Caco-2 (cell line): ENCODE measurements around the gene LSM11. TPM values are rescaled to one million over a fixed set of nuclear protein-coding genes. Genes with fewer than 3 reads are reported as not detected.

Source experiments
- BruUV-seq: library from RNA; stranded (reverse); fragments of 400-500 nt; replicated peaks from 2 replicates; lab custom pipeline; 2021; lab: Mats Ljungman, UMichigan
- CTCF ChIA-PET: fragments of 300-600 bp; sonication (Branson Sonifier 250); formaldehyde crosslinking; loops from one replicate; lab custom pipeline; 2022; ENCODE audit warnings: antibody characterized with exemption; lab: Charles Lee
- POLR2A ChIA-PET: fragments of 300-600 bp; sonication (Branson Sonifier 250); formaldehyde crosslinking; loops from one replicate; lab custom pipeline; 2022; ENCODE audit warnings: antibody characterized with exemption; lab: Charles Lee
- DNase-seq, 2 experiments: peaks; one replicate each; pipeline versions ENCODE4 v3.0.0 to v3.0.0-alpha.2; 2020 to 2022
- H3K27me3 ChIP-seq: replicated peaks from 2 replicates; pipeline ENCODE4 v1.6.0; 2011; ENCODE audit warnings: low read length; ENCODE audit not compliant: control insufficient read depth, insufficient read depth
- H3K36me3 ChIP-seq: 2 replicates; pipeline ENCODE4 v1.5.1; 2011; ENCODE audit warnings: low read length; ENCODE audit not compliant: control insufficient read depth, insufficient read depth
- H3K4me1 ChIP-seq: fragments of 250-450 bp; sonication (Bioruptor Pico); 2 replicates; pipeline ENCODE4 v1.5.1; 2020; ENCODE audit warnings: mild to moderate bottlenecking
- H3K4me3 ChIP-seq: 2 replicates; pipeline ENCODE4 v1.5.1; 2011; ENCODE audit warnings: low read depth, mild to moderate bottlenecking, control low read depth, low read length
- H3K9me3 ChIP-seq: fragments of 250-450 bp; sonication (Bioruptor Pico); 2 replicates; pipeline ENCODE4 v1.5.1; 2020; ENCODE audit warnings: mild to moderate bottlenecking, moderate library complexity
- H3K27ac Mint-ChIP-seq: one replicate; pipeline ENCODE4 v1.8.0; 2022; ENCODE audit warnings: mixed read lengths; ENCODE audit not compliant: unreplicated experiment
- H3K27me3 Mint-ChIP-seq: one replicate; pipeline ENCODE4 v1.8.0; 2022; ENCODE audit warnings: mixed read lengths; ENCODE audit not compliant: insufficient read depth, unreplicated experiment
- H3K36me3 Mint-ChIP-seq: one replicate; pipeline ENCODE4 v1.8.0; 2022; ENCODE audit warnings: mild to moderate bottlenecking, mixed read lengths; ENCODE audit not compliant: insufficient read depth, unreplicated experiment
- H3K4me1 Mint-ChIP-seq: one replicate; pipeline ENCODE4 v1.8.0; 2022; ENCODE audit warnings: low read depth, mixed read lengths; ENCODE audit not compliant: unreplicated experiment
- H3K4me3 Mint-ChIP-seq: one replicate; pipeline ENCODE4 v1.8.0; 2022; ENCODE audit warnings: mild to moderate bottlenecking, moderate library complexity, mixed read lengths; ENCODE audit not compliant: unreplicated experiment
- H3K9me3 Mint-ChIP-seq: one replicate; pipeline ENCODE4 v1.8.0; 2022; ENCODE audit warnings: mixed read lengths; ENCODE audit not compliant: unreplicated experiment
- intact Hi-C: fragments of 100-400 bp; cut with micrococcal nuclease; formaldehyde crosslinking; loops from one replicate; pipeline ENCODE4 v1.10.0; 2022; ENCODE audit not compliant: unreplicated experiment
- total RNA-seq: library from RNA; stranded (reverse); gene quantifications from 2 replicates; pipeline ENCODE4 v1.2.3, GENCODE V29; 2022
- TF ChIP-seq, protein P1 (sequence below), 2 experiments: fragments of 200-600 bp in 1 of 2; IDR thresholded peaks; 1 replicate in 1 of 2; 2 replicates in 1 of 2; pipeline versions ENCODE4 v1.5.1 to v1.8.0; 2011 to 2022; ENCODE audit warnings: antibody characterized with exemption in 1 of 2, control low read depth in 1 of 2, inconsistent platforms in 1 of 2, low read depth in 1 of 2, low read length in 1 of 2, mild to moderate bottlenecking in 1 of 2, moderate library complexity in 1 of 2; ENCODE audit not compliant: insufficient read depth in 1 of 2, severe bottlenecking in 1 of 2, unreplicated experiment in 1 of 2

The LSM11 gene
- total RNA-seq, 1 experiment from 2014 or later, result 7.7 TPM

DNA sequence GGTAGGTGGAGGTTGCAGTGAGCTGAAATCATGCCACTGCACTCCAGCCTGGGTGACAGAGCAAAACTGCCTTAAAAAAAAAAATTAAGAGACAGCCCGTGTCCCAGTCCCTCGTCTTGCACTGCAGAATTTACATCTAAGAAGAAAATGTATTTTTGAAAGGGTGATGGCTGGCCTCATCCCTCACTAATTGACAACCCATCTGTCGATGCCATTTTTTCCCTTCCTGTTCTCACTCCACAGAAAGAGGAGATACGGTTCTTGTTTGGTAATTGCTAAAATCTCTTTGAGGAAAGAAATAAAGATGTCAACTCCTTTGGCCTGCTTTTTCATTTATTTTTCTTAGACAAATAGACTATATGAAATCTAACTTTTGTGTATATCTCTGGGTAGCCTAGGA lies 2.4 kb upstream of the LSM11 start:
- TF ChIP-seq, protein P1, sequence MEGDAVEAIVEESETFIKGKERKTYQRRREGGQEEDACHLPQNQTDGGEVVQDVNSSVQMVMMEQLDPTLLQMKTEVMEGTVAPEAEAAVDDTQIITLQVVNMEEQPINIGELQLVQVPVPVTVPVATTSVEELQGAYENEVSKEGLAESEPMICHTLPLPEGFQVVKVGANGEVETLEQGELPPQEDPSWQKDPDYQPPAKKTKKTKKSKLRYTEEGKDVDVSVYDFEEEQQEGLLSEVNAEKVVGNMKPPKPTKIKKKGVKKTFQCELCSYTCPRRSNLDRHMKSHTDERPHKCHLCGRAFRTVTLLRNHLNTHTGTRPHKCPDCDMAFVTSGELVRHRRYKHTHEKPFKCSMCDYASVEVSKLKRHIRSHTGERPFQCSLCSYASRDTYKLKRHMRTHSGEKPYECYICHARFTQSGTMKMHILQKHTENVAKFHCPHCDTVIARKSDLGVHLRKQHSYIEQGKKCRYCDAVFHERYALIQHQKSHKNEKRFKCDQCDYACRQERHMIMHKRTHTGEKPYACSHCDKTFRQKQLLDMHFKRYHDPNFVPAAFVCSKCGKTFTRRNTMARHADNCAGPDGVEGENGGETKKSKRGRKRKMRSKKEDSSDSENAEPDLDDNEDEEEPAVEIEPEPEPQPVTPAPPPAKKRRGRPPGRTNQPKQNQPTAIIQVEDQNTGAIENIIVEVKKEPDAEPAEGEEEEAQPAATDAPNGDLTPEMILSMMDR (IDR thresholded peaks at IDR 0.05; ENCODE audit: insufficient read depth in 1 of 2, low read depth in 1 of 2, low read length in 1 of 2, severe bottlenecking in 1 of 2, unreplicated experiment in 1 of 2), result no peak
- no peaks in the 10 kb centered on the region for H3K27me3 Mint-ChIP-seq
- CTCF ChIA-PET, result interaction anchor here (0.6 kb wide), 2 partner anchors 74 to 1419 kb away, joined by 3 to 8 read pairs; no protein-coding TSS in a partner anchor
- intact Hi-C loops, result loop anchor here (5.0 to 10.0 kb wide), 2 partner anchors 164 to 376 kb away; partner anchors contain the start of gene ADAM19
- Histone ChIP-seq H3K27me3 (no peaks in the 10 kb centered on the region), H3K4me1 (0 out of 2 replicates have a peak, but pooled peaks cover 6% of the 10 kb centered on the region), H3K36me3 (no peaks in the 10 kb centered on the region), H3K9me3 (no peaks in the 10 kb centered on the region), H3K4me3 (no peak overlapping the region)
- POLR2A ChIA-PET, result interaction anchor here (0.6 to 0.7 kb wide), 3 partner anchors 12 to 350 kb away, joined by 6 to 9 read pairs (median 7); no protein-coding TSS in a partner anchor
- H3K36me3 Mint-ChIP-seq, result peaks cover 7% of the 10 kb centered on the region
- H3K4me1 Mint-ChIP-seq, result peaks cover 8% of the 10 kb centered on the region
- no peak overlapping the region for H3K4me3 Mint-ChIP-seq
- no peak overlapping the region for H3K27ac Mint-ChIP-seq
- DNase-seq, result no peak
- no TSS peak for BruUV-seq
- no peaks in the 10 kb centered on the region for H3K9me3 Mint-ChIP-seq

DNA sequence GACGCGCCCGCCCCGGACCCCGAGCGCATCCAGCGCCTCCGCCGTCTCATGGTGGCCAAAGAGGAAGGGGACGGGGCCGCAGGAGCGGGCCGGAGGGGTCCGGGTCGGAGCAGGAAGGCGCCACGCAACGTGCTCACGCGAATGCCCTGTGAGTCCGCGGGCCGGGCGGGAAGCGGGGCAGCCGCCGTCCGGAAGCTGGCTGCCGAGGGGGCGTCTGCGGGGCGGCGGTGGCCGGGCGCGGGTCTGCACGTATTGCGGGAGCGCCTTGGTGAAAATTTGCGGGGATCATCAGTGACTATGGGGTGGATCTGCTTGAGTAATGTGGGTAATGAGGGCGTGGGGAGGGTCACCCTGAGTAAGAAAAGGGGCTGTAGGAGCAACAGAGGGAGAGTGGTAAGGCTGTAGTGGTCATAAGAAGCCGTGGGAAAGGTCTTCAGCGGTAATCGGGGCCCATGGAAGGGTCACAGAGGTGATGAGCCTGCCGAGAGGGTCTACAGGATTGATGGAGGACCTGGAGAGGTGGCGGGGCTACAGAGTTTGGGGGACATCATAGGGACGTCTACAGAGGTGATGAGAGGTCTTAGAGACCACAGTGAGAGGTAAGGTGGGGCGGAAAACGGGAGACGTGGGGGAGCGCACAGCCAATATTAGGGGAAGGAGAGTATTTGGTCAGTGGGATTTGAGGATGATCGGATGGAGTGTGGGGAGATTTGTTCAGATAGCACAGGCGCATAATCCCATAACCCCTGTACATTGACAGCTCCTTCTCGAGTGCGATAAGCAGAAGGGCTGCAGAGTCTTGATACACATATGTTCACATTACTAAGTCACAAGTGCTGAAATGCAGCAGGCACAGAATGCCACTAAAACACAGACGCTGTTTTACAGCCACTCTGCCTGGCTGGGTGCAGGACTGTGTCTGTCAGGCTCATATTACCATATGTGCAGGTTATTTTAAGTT lies 819 bp downstream of the LSM11 start:
- H3K27ac Mint-ChIP-seq, result peak overlapping the region; percentile 52
- POLR2A ChIA-PET, result no interaction called here
- intact Hi-C loops, result loop anchor here (5.0 to 10.0 kb wide), 2 partner anchors 167 to 380 kb away; partner anchors contain the start of gene ADAM19

More for the DNA sequence above, 819 bp downstream of the LSM11 start:
- 0 out of 2 replicates have a peak, but pooled peaks cover 6% of the 10 kb centered on the region for H3K4me1 ChIP-seq
- peaks cover 8% of the 10 kb centered on the region for H3K4me1 Mint-ChIP-seq
- H3K4me3 Mint-ChIP-seq, result peak overlapping the region; percentile 83
- DNase-seq, result no peak
- TF ChIP-seq, protein P1 (IDR thresholded peaks at IDR 0.05; ENCODE audit: insufficient read depth in 1 of 2, low read depth in 1 of 2, low read length in 1 of 2, severe bottlenecking in 1 of 2, unreplicated experiment in 1 of 2), result no peak
- CTCF ChIA-PET, result interaction anchor here (0.5 to 2.4 kb wide), 7 partner anchors 12 to 416 kb away, joined by 3 to 24 read pairs (median 13); partner anchors contain the start of genes SOX30 and THG1L
- peaks cover 7% of the 10 kb centered on the region for H3K36me3 Mint-ChIP-seq
- no peaks in the 10 kb centered on the region for H3K27me3 Mint-ChIP-seq
- H3K9me3 ChIP-seq, result no peaks in the 10 kb centered on the region
- H3K4me3 ChIP-seq, result peak overlapping the region; percentile 91
- no peaks in the 10 kb centered on the region for H3K36me3 ChIP-seq
- BruUV-seq, result TSS peak; percentile 20
- no peaks in the 10 kb centered on the region for H3K9me3 Mint-ChIP-seq
- no peaks in the 10 kb centered on the region for H3K27me3 ChIP-seq
